ENCODE results near the gene ADRM1.

ADRM1 gene

DNA sequence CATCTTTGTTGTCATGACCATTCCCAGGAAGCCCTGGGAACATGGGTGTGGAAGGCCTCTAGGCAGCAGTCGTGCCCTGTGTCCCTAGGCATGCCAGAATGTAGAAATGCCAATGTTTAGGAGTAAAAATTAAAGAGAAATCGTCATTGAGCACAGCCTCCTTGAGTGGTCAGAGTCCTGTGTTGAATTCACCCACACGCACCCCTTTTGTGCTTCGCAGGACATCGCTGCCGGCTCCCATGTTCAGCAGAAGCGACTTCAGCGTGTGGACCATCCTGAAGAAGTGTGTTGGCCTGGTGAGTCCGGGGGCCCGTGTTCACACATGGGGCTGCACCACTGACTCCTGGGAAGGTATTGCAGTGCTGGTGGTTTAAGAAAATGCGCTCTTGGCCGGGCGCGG is 39.4 kb upstream of the ADRM1 start:
- H3K4me1 ChIP-seq (ENCODE audit: insufficient read depth, insufficient read length) = peaks cover 8% of the 10 kb centered on the region
- H3K4me3 ChIP-seq (ENCODE audit: insufficient read length, low read depth) = no peak overlapping the region
- TF ChIP-seq ZNF274 (IDR thresholded peaks at IDR 0.05; ENCODE audit: low read depth, low read length) (no peak), YY1 (IDR thresholded peaks at IDR 0.05; ENCODE audit: insufficient read depth, insufficient read length) (no peak)
- DNase-seq (ENCODE audit: low read depth, low spot score) = no peak
- H3K9ac ChIP-seq (ENCODE audit: insufficient read length, low read depth) = no peak overlapping the region
- peaks cover 72% of the 10 kb centered on the region for H3K36me3 ChIP-seq (ENCODE audit: insufficient read depth, insufficient read length, low read length)
- peaks cover 25% of the 10 kb centered on the region for H3K9me3 ChIP-seq (ENCODE audit: insufficient read depth, low read length)
- H3K27me3 ChIP-seq (ENCODE audit: insufficient read depth, insufficient read length) = no peaks in the 10 kb centered on the region

DNA sequence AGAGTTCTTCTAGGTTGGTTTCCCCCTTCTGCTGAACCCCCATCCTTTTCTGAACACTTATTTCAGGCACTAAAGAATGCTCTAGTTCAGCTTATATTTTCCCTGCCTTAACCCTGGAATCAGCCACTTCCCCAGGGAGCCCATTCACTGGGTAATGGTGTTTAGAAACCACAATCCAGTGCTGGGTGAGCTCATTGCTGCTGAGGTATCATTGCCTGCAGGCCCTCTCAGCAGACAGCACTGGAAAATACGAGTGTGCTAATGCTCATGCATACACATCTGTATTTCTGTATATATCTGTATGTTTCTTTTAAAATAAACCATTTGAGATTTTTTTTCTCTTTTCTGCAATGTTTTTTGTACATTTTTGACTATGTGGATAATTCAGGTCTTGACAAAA is 37.4 kb upstream of the ADRM1 start:
- Histone ChIP-seq H3K9me3 (ENCODE audit: insufficient read depth, low read length) (peaks cover 25% of the 10 kb centered on the region), H3K27me3 (ENCODE audit: insufficient read depth, insufficient read length) (no peaks in the 10 kb centered on the region), H3K36me3 (ENCODE audit: insufficient read depth, insufficient read length, low read length) (peaks cover 62% of the 10 kb centered on the region), H3K4me1 (ENCODE audit: insufficient read depth, insufficient read length) (peaks cover 13% of the 10 kb centered on the region), H3K4me3 (ENCODE audit: insufficient read length, low read depth) (no peak overlapping the region), H3K9ac (ENCODE audit: insufficient read length, low read depth) (no peak overlapping the region)
- DNase-seq (ENCODE audit: low read depth, low spot score) = no peak
- TF ChIP-seq SUZ12 (IDR thresholded peaks at IDR 0.05; ENCODE audit: extremely low read depth, insufficient read depth, insufficient read length) = no peak
- TF ChIP-seq YY1 (IDR thresholded peaks at IDR 0.05; ENCODE audit: insufficient read depth, insufficient read length) = no peak

DNA sequence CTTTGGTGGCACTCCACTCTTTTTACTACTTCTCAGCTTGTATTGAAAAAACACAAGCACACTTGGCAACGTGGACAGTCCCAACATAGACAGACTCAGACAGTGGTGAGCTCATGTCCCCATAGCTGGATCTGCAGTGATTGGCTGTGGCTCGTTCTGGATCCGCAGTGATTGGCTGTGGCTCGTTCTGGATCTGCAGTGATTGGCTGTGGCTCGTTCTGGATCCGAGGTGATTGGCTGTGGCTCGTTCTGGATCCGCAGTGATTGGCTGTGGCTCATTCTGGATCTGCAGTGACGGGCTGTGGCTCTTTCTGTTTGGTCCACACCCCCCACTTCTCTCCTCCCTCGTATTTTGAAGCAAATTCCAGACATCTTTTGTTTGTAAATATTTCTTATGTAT is 36.5 kb upstream of the ADRM1 start:
- peaks cover 25% of the 10 kb centered on the region for H3K9me3 ChIP-seq (ENCODE audit: insufficient read depth, low read length)
- peaks cover 52% of the 10 kb centered on the region for H3K36me3 ChIP-seq (ENCODE audit: insufficient read depth, insufficient read length, low read length)
- no peak overlapping the region for H3K4me3 ChIP-seq (ENCODE audit: insufficient read length, low read depth)
- TF ChIP-seq YY1 (IDR thresholded peaks at IDR 0.05; ENCODE audit: insufficient read depth, insufficient read length) (no peak), ZNF274 (IDR thresholded peaks at IDR 0.05; ENCODE audit: low read depth, low read length) (no peak), SUZ12 (IDR thresholded peaks at IDR 0.05; ENCODE audit: extremely low read depth, insufficient read depth, insufficient read length) (no peak)
- no peak overlapping the region for H3K9ac ChIP-seq (ENCODE audit: insufficient read length, low read depth)
- peaks cover 13% of the 10 kb centered on the region for H3K4me1 ChIP-seq (ENCODE audit: insufficient read depth, insufficient read length)
- H3K27me3 ChIP-seq (ENCODE audit: insufficient read depth, insufficient read length) = no peaks in the 10 kb centered on the region
- no peak for DNase-seq (ENCODE audit: low read depth, low spot score)

DNA sequence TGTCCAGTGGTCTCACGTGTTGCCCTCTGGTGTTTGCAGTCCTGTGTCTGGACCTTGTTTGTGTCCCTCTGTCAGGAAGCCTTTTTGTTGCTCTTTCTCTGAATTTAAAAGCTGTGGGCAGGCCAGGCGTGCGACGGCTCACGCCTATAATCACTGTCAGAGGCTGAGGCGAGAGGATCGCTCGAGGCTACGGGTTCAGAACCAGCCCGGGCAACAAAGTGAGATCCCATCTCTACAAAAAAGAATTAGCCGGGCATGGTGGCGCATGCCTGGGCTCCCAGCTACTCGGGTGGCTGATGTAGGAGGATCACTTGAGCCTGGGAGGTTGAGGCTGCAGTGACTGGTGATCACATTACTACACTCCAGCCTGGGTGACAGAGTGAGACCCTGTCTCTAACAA is 35.9 kb upstream of the ADRM1 start:
- no peak overlapping the region for H3K9ac ChIP-seq (ENCODE audit: insufficient read length, low read depth)
- H3K4me3 ChIP-seq (ENCODE audit: insufficient read length, low read depth) = no peak overlapping the region
- TF ChIP-seq ZNF274 (IDR thresholded peaks at IDR 0.05; ENCODE audit: low read depth, low read length) (no peak), YY1 (IDR thresholded peaks at IDR 0.05; ENCODE audit: insufficient read depth, insufficient read length) (no peak), SUZ12 (IDR thresholded peaks at IDR 0.05; ENCODE audit: extremely low read depth, insufficient read depth, insufficient read length) (no peak)
- H3K27me3 ChIP-seq (ENCODE audit: insufficient read depth, insufficient read length) = no peaks in the 10 kb centered on the region
- H3K4me1 ChIP-seq (ENCODE audit: insufficient read depth, insufficient read length) = peaks cover 13% of the 10 kb centered on the region
- H3K36me3 ChIP-seq (ENCODE audit: insufficient read depth, insufficient read length, low read length) = peaks cover 49% of the 10 kb centered on the region
- peaks cover 25% of the 10 kb centered on the region for H3K9me3 ChIP-seq (ENCODE audit: insufficient read depth, low read length)
- DNase-seq (ENCODE audit: low read depth, low spot score) = no peak

DNA sequence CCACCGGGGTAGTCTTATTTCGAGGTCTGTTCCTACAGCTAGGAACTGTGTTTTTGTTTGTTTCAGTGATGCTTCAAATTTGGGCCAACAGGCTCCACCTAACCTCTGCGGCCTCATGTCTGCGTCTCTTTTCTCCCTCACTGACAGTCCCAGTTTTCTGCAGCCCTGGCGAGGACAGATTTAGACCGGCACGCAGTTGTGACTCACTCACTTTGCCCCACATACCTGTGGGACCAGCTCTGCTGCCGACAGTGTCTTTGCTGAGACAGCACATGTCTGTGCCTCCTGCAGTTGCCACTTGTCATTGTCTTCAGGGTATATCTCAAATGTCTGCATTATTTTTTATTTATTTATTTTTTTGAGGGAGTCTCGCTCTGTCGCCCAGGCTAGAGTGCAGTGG is 35.3 kb upstream of the ADRM1 start:
- Histone ChIP-seq H3K9ac (ENCODE audit: insufficient read length, low read depth) (no peak overlapping the region), H3K4me1 (ENCODE audit: insufficient read depth, insufficient read length) (peaks cover 13% of the 10 kb centered on the region), H3K36me3 (ENCODE audit: insufficient read depth, insufficient read length, low read length) (peaks cover 49% of the 10 kb centered on the region), H3K4me3 (ENCODE audit: insufficient read length, low read depth) (no peak overlapping the region), H3K9me3 (ENCODE audit: insufficient read depth, low read length) (peaks cover 25% of the 10 kb centered on the region), H3K27me3 (ENCODE audit: insufficient read depth, insufficient read length) (no peaks in the 10 kb centered on the region)
- DNase-seq (ENCODE audit: low read depth, low spot score) = no peak
- TF ChIP-seq YY1 (IDR thresholded peaks at IDR 0.05; ENCODE audit: insufficient read depth, insufficient read length) (no peak), SUZ12 (IDR thresholded peaks at IDR 0.05; ENCODE audit: extremely low read depth, insufficient read depth, insufficient read length) (no peak), ZNF274 (IDR thresholded peaks at IDR 0.05; ENCODE audit: low read depth, low read length) (no peak)

DNA sequence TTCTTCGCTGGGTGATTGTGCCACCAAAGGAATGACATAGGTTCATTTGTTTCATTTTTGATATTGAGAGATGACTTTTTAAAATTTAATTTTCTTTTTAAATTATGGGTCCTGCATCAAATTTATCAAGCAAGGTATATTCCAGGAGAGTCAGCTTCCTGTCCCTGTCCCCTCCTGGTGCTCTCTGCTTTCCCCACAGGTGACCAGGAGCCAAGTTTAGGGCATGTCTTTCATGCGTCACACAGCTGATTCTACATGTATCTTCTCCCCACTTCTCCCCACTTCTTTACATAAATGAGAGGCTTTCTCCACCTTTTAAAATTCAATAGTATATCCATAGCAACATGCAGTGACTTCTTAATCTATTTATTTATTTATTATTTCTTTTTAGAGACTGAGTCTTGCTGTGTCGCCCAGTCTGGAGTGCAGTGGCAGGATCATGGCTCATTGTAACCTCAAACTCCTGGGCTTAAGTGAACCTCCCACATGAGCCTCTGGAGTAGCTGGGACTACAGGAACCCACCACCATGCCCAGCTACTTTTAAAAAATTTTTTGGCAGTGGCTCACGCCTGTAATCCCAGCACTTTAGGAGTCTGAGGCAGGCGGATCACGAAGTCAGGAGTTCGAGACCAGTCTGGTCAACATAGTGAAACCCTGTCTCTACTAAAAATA is 34.4 kb upstream of the ADRM1 start:
- Histone ChIP-seq H3K27me3 (ENCODE audit: insufficient read depth, insufficient read length) (no peaks in the 10 kb centered on the region), H3K4me3 (ENCODE audit: insufficient read length, low read depth) (no peak overlapping the region), H3K4me1 (ENCODE audit: insufficient read depth, insufficient read length) (peaks cover 13% of the 10 kb centered on the region), H3K9ac (ENCODE audit: insufficient read length, low read depth) (no peak overlapping the region), H3K9me3 (ENCODE audit: insufficient read depth, low read length) (peaks cover 25% of the 10 kb centered on the region), H3K36me3 (ENCODE audit: insufficient read depth, insufficient read length, low read length) (peaks cover 49% of the 10 kb centered on the region)
- DNase-seq (ENCODE audit: low read depth, low spot score) = no peak
- no peak for TF ChIP-seq YY1 (IDR thresholded peaks at IDR 0.05; ENCODE audit: insufficient read depth, insufficient read length)
- TF ChIP-seq ZNF274 (IDR thresholded peaks at IDR 0.05; ENCODE audit: low read depth, low read length) = no peak
- no peak for TF ChIP-seq SUZ12 (IDR thresholded peaks at IDR 0.05; ENCODE audit: extremely low read depth, insufficient read depth, insufficient read length)

DNA sequence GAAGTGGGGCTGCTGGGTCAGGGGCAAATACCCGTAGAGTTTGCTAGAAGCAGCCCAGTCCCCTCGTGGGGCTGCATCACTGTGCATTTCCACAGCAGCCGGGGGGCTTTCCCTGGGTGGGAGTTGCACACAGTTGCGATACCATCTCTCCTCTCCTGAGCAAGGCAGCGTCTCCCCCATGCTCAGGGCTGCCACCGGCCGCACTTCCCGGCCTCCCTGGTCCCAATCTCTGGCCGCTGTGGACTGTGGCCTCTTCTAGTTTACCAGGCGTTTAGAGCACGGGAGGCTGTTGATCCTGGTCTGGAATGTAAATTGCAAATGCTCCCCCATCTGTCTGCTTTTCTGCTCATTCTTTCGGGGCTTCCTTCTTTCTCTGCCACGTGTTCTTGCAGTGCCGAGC is 33.4 kb upstream of the ADRM1 start:
- peaks cover 21% of the 10 kb centered on the region for H3K9me3 ChIP-seq (ENCODE audit: insufficient read depth, low read length)
- no peaks in the 10 kb centered on the region for H3K27me3 ChIP-seq (ENCODE audit: insufficient read depth, insufficient read length)
- H3K4me3 ChIP-seq (ENCODE audit: insufficient read length, low read depth) = no peak overlapping the region
- peaks cover 51% of the 10 kb centered on the region for H3K36me3 ChIP-seq (ENCODE audit: insufficient read depth, insufficient read length, low read length)
- TF ChIP-seq YY1 (IDR thresholded peaks at IDR 0.05; ENCODE audit: insufficient read depth, insufficient read length) (no peak), ZNF274 (IDR thresholded peaks at IDR 0.05; ENCODE audit: low read depth, low read length) (no peak), SUZ12 (IDR thresholded peaks at IDR 0.05; ENCODE audit: extremely low read depth, insufficient read depth, insufficient read length) (no peak)
- peaks cover 13% of the 10 kb centered on the region for H3K4me1 ChIP-seq (ENCODE audit: insufficient read depth, insufficient read length)
- H3K9ac ChIP-seq (ENCODE audit: insufficient read length, low read depth) = peak overlapping the region; percentile 21
- DNase-seq (ENCODE audit: low read depth, low spot score) = no peak
